ENCODE data around the gene PKP4. TPM values are rescaled to one million over a fixed set of nuclear protein-coding genes. Genes with fewer than 3 reads are reported as not detected.
A peak's percentile ranks its signal among the peaks of the same experiment; 100 is the strongest.
"Not testable (repeated sequence)": the region's sequence is repeated elsewhere in the genome, so short reads cannot be mapped to it uniquely, and the experiment has no call there.

Gene PKP4
- total and polyA plus RNA-seq, 2 donors (not counting 1 experiment from before 2014, with no cell fraction given), result 44.5 to 56.3 TPM

DNA sequence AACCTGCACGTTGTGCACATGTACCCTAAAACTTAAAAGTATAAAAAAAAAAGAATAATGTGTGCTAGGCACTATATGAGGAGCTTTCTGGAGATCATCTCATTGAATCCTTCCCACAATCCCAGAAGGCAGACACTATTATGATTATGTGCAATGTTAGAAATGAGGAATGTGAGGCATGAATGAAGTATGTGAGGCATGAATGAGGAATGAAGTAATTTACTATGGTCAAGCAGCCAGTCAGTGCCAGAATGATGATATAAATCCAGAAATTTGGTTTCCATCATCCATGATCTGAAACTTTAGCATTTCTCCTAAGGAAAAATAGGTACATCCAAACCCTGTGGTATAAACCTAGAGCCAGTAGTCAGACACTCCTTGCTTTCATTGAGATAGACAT is 42.2 kb upstream of the PKP4 start:
- Histone ChIP-seq H3K4me2 (ENCODE audit: extremely low read depth, insufficient read depth, low read length) (no peak overlapping the region), H3K79me2 (ENCODE audit: control insufficient read depth, insufficient read depth, low read length) (no peaks in the 10 kb centered on the region), H3K9me3 (ENCODE audit: control insufficient read depth, insufficient read depth, low read depth, low read length) (no peaks in the 10 kb centered on the region), H3K27ac (ENCODE audit: insufficient read depth, low read length) (peak overlapping the region; percentile 46), H3K27me3 (ENCODE audit: control insufficient read depth, insufficient read depth, low read length) (no peaks in the 10 kb centered on the region), H3K4me3 (replicated peaks in 1 of 4; ENCODE audit: control extremely low read depth in 1 of 4, insufficient read depth in 1 of 4, low read depth in 3 of 4, low read length in 4 of 4) (no peak overlapping the region), H3K36me3 (ENCODE audit: control insufficient read depth, insufficient read depth, low read length) (no peaks in the 10 kb centered on the region), H4K20me1 (ENCODE audit: control insufficient read depth, extremely low read depth, insufficient read depth, low read length) (no peaks in the 10 kb centered on the region), H3K9ac (ENCODE audit: insufficient read depth, low read length) (no peak overlapping the region), H3K4me1 (ENCODE audit: control insufficient read depth, extremely low read depth, insufficient read depth, low read length) (peaks cover 2% of the 10 kb centered on the region), H2AFZ (ENCODE audit: low read length) (no peak overlapping the region)
- peak; percentile 11 to 82 for DNase-seq (ENCODE audit: low read depth in 2 of 2)
- TF ChIP-seq, protein P1, sequence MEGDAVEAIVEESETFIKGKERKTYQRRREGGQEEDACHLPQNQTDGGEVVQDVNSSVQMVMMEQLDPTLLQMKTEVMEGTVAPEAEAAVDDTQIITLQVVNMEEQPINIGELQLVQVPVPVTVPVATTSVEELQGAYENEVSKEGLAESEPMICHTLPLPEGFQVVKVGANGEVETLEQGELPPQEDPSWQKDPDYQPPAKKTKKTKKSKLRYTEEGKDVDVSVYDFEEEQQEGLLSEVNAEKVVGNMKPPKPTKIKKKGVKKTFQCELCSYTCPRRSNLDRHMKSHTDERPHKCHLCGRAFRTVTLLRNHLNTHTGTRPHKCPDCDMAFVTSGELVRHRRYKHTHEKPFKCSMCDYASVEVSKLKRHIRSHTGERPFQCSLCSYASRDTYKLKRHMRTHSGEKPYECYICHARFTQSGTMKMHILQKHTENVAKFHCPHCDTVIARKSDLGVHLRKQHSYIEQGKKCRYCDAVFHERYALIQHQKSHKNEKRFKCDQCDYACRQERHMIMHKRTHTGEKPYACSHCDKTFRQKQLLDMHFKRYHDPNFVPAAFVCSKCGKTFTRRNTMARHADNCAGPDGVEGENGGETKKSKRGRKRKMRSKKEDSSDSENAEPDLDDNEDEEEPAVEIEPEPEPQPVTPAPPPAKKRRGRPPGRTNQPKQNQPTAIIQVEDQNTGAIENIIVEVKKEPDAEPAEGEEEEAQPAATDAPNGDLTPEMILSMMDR (conservative IDR thresholded peaks at IDR 0.05 in 1 of 2, IDR thresholded peaks at IDR 0.05 in 1 of 2; ENCODE audit: low read depth in 1 of 2, low read length in 2 of 2), result no peak
- no peak for TF ChIP-seq EZH2 (IDR thresholded peaks at IDR 0.05; ENCODE audit: low read length, missing control alignments)

- no peak overlapping the region for H2AFZ ChIP-seq (ENCODE audit: low read length)
- TF ChIP-seq, protein P1 (conservative IDR thresholded peaks at IDR 0.05 in 1 of 2, IDR thresholded peaks at IDR 0.05 in 1 of 2; ENCODE audit: low read depth in 1 of 2, low read length in 2 of 2), result no peak
- TF ChIP-seq EZH2 (IDR thresholded peaks at IDR 0.05; ENCODE audit: low read length, missing control alignments), result no peak
- no peak for DNase-seq (ENCODE audit: low read depth in 2 of 2)
- H3K9me3 ChIP-seq (ENCODE audit: control insufficient read depth, insufficient read depth, low read depth, low read length), result no peaks in the 10 kb centered on the region
- no peak overlapping the region for H3K9ac ChIP-seq (ENCODE audit: insufficient read depth, low read length)
- no peaks in the 10 kb centered on the region for H3K4me1 ChIP-seq (ENCODE audit: control insufficient read depth, extremely low read depth, insufficient read depth, low read length)
- no peaks in the 10 kb centered on the region for H3K79me2 ChIP-seq (ENCODE audit: control insufficient read depth, insufficient read depth, low read length)
- H4K20me1 ChIP-seq (ENCODE audit: control insufficient read depth, extremely low read depth, insufficient read depth, low read length), result no peaks in the 10 kb centered on the region
- no peaks in the 10 kb centered on the region for H3K36me3 ChIP-seq (ENCODE audit: control insufficient read depth, insufficient read depth, low read length)
- no peaks in the 10 kb centered on the region for H3K27me3 ChIP-seq (ENCODE audit: control insufficient read depth, insufficient read depth, low read length)
- no peak overlapping the region for H3K27ac ChIP-seq (ENCODE audit: insufficient read depth, low read length)
- H3K4me3 ChIP-seq (replicated peaks in 1 of 4; ENCODE audit: control extremely low read depth in 1 of 4, insufficient read depth in 1 of 4, low read depth in 3 of 4, low read length in 4 of 4), result no peak overlapping the region
- H3K4me2 ChIP-seq (ENCODE audit: extremely low read depth, insufficient read depth, low read length), result no peak overlapping the region
Measured at GRCh38 chr2:158432117-158432516, 24.6 kb upstream of the PKP4 start.

GRCh38 chr2:158433716-158434115 is 23.0 kb upstream of the PKP4 start:
- not testable (repeated sequence) for H4K20me1 ChIP-seq (ENCODE audit: control insufficient read depth, extremely low read depth, insufficient read depth, low read length); H3K4me3 ChIP-seq (replicated peaks in 1 of 4; ENCODE audit: control extremely low read depth in 1 of 4, insufficient read depth in 1 of 4, low read depth in 3 of 4, low read length in 4 of 4); H3K27ac ChIP-seq (ENCODE audit: insufficient read depth, low read length); H2AFZ ChIP-seq (ENCODE audit: low read length); DNase-seq (ENCODE audit: low read depth in 2 of 2); H3K27me3 ChIP-seq (ENCODE audit: control insufficient read depth, insufficient read depth, low read length); H3K36me3 ChIP-seq (ENCODE audit: control insufficient read depth, insufficient read depth, low read length); H3K4me2 ChIP-seq (ENCODE audit: extremely low read depth, insufficient read depth, low read length); H3K4me1 ChIP-seq (ENCODE audit: control insufficient read depth, extremely low read depth, insufficient read depth, low read length); H3K9ac ChIP-seq (ENCODE audit: insufficient read depth, low read length); H3K79me2 ChIP-seq (ENCODE audit: control insufficient read depth, insufficient read depth, low read length); H3K9me3 ChIP-seq (ENCODE audit: control insufficient read depth, insufficient read depth, low read depth, low read length)

- not testable (repeated sequence) for H3K27me3 ChIP-seq (ENCODE audit: control insufficient read depth, insufficient read depth, low read length); H3K4me3 ChIP-seq (replicated peaks in 1 of 4; ENCODE audit: control extremely low read depth in 1 of 4, insufficient read depth in 1 of 4, low read depth in 3 of 4, low read length in 4 of 4); H3K9me3 ChIP-seq (ENCODE audit: control insufficient read depth, insufficient read depth, low read depth, low read length); H3K4me2 ChIP-seq (ENCODE audit: extremely low read depth, insufficient read depth, low read length); DNase-seq (ENCODE audit: low read depth in 2 of 2); H3K9ac ChIP-seq (ENCODE audit: insufficient read depth, low read length); H2AFZ ChIP-seq (ENCODE audit: low read length); H4K20me1 ChIP-seq (ENCODE audit: control insufficient read depth, extremely low read depth, insufficient read depth, low read length); H3K4me1 ChIP-seq (ENCODE audit: control insufficient read depth, extremely low read depth, insufficient read depth, low read length); H3K36me3 ChIP-seq (ENCODE audit: control insufficient read depth, insufficient read depth, low read length); H3K79me2 ChIP-seq (ENCODE audit: control insufficient read depth, insufficient read depth, low read length); H3K27ac ChIP-seq (ENCODE audit: insufficient read depth, low read length)
Measured at GRCh38 chr2:158439062-158439461, 17.7 kb upstream of the PKP4 start.
